Dendritic cell treated with granulocyte-macrophage colony-stimulating factor and Interleukin-4, amounts not matched to agents 40 ng/mL and 50 ng/mL, for 4 days (primary cell): Measurements from ENCODE around the gene SLC15A1.
"Not testable (repeated sequence)": the region's sequence is repeated elsewhere in the genome, so short reads cannot be mapped to it uniquely, and the experiment has no call there.

ENCODE experiments used
- H3K27ac Mint-ChIP-seq: one replicate; pipeline ENCODE4 v1.8.0; 2022; ENCODE audit warnings: mild to moderate bottlenecking, mixed read lengths
- H3K27me3 Mint-ChIP-seq: one replicate; pipeline ENCODE4 v1.8.0; 2022; ENCODE audit warnings: mild to moderate bottlenecking, mixed read lengths
- H3K36me3 Mint-ChIP-seq: one replicate; pipeline ENCODE4 v1.8.0; 2022; ENCODE audit warnings: low read depth, mixed read lengths
- H3K4me1 Mint-ChIP-seq: one replicate; pipeline ENCODE4 v1.8.0; 2022; ENCODE audit warnings: low read depth, mixed read lengths
- H3K4me3 Mint-ChIP-seq: one replicate; pipeline ENCODE4 v1.8.0; 2022; ENCODE audit warnings: mild to moderate bottlenecking, moderate library complexity, mixed read lengths
- H3K9me3 Mint-ChIP-seq: one replicate; pipeline ENCODE4 v1.8.0; 2022; ENCODE audit warnings: mixed read lengths
- intact Hi-C: fragments of 100-400 bp; cut with micrococcal nuclease; formaldehyde crosslinking; loops from one replicate; pipeline ENCODE4 v1.15.0; 2022

The SLC15A1 gene

GRCh38 chr13:98643479-98643878, 109.0 kb downstream of the SLC15A1 start:
- intact Hi-C loops: no loop called here
- H3K27me3 Mint-ChIP-seq: peaks cover 18% of the 10 kb centered on the region
- H3K36me3 Mint-ChIP-seq: no peaks in the 10 kb centered on the region
- H3K27ac Mint-ChIP-seq: no peak overlapping the region
- H3K4me3 Mint-ChIP-seq: no peak overlapping the region
- peaks cover 21% of the 10 kb centered on the region for H3K4me1 Mint-ChIP-seq
- no peaks in the 10 kb centered on the region for H3K9me3 Mint-ChIP-seq

- H3K27ac Mint-ChIP-seq: no peak overlapping the region
Observed at GRCh38 chr13:98641075-98641474, 111.4 kb downstream of the SLC15A1 start.

GRCh38 chr13:98639785-98640184, 112.7 kb downstream of the SLC15A1 start:
- H3K4me1 Mint-ChIP-seq, intact Hi-C loops: not testable (repeated sequence)
- H3K27me3 Mint-ChIP-seq: peaks cover 17% of the 10 kb centered on the region

More at GRCh38 chr13:98641075-98641474, 111.4 kb downstream of the SLC15A1 start:
- Mint-ChIP-seq H3K4me3 (no peak overlapping the region), H3K9me3 (no peaks in the 10 kb centered on the region), H3K27me3 (peaks cover 18% of the 10 kb centered on the region), H3K36me3 (no peaks in the 10 kb centered on the region), H3K4me1 (peaks cover 4% of the 10 kb centered on the region)
- intact Hi-C loops: no loop called here

GRCh38 chr13:98638352-98638751, 114.1 kb downstream of the SLC15A1 start:
- H3K36me3 Mint-ChIP-seq, H3K27me3 Mint-ChIP-seq, H3K9me3 Mint-ChIP-seq, intact Hi-C loops, H3K27ac Mint-ChIP-seq, H3K4me1 Mint-ChIP-seq, H3K4me3 Mint-ChIP-seq: not testable (repeated sequence)

More at GRCh38 chr13:98639785-98640184, 112.7 kb downstream of the SLC15A1 start:
- not testable (repeated sequence) for H3K36me3 Mint-ChIP-seq, H3K4me3 Mint-ChIP-seq, H3K9me3 Mint-ChIP-seq, H3K27ac Mint-ChIP-seq
